Measurements from ENCODE around the gene VDR. TPM values are rescaled to one million over a fixed set of nuclear protein-coding genes. Genes with fewer than 3 reads are reported as not detected.

Gene VDR
- total RNA-seq, 2 experiments from 2014 or later: 62.9 to 65.5 TPM

GRCh38 chr12:47941871-47942613 lies 37.2 kb upstream of the VDR start:
- H3K4me3 Mint-ChIP-seq: no peak overlapping the region
- DNase-seq: peak; percentile 42
- POLR2A ChIA-PET: no interaction called here
- H3K36me3 Mint-ChIP-seq (ENCODE audit: low read depth): no peaks in the 10 kb centered on the region
- no peaks in the 10 kb centered on the region for H3K9me3 Mint-ChIP-seq
- no peak overlapping the region for H3K27ac Mint-ChIP-seq
- H3K4me1 Mint-ChIP-seq: peaks cover 5% of the 10 kb centered on the region
- CTCF ChIA-PET: interaction anchor here (0.6 kb wide), 3 partner anchors 10 to 224 kb away, joined by 3 read pairs; no protein-coding TSS in a partner anchor
- peaks cover 32% of the 10 kb centered on the region for H3K27me3 Mint-ChIP-seq

- H3K36me3 Mint-ChIP-seq (ENCODE audit: low read depth): no peaks in the 10 kb centered on the region
- CTCF ChIA-PET: no interaction called here
- no peak for DNase-seq
- no peak overlapping the region for H3K4me3 Mint-ChIP-seq
- peaks cover 32% of the 10 kb centered on the region for H3K27me3 Mint-ChIP-seq
- H3K4me1 Mint-ChIP-seq: peaks cover 5% of the 10 kb centered on the region
- H3K27ac Mint-ChIP-seq: no peak overlapping the region
- no peaks in the 10 kb centered on the region for H3K9me3 Mint-ChIP-seq
- POLR2A ChIA-PET: no interaction called here
These were observed 36.6 kb upstream of the VDR start for GRCh38 chr12:47941475-47941780.

GRCh38 chr12:47940773-47941474 lies 36.1 kb upstream of the VDR start:
- no peak overlapping the region for H3K4me3 Mint-ChIP-seq
- no peaks in the 10 kb centered on the region for H3K9me3 Mint-ChIP-seq
- CTCF ChIA-PET: no interaction called here
- POLR2A ChIA-PET: no interaction called here
- no peak for DNase-seq
- H3K27ac Mint-ChIP-seq: no peak overlapping the region
- peaks cover 5% of the 10 kb centered on the region for H3K4me1 Mint-ChIP-seq
- no peaks in the 10 kb centered on the region for H3K36me3 Mint-ChIP-seq (ENCODE audit: low read depth)
- peaks cover 32% of the 10 kb centered on the region for H3K27me3 Mint-ChIP-seq

GRCh38 chr12:47939009-47939601 lies 34.3 kb upstream of the VDR start:
- Mint-ChIP-seq H3K27me3 (peaks cover 28% of the 10 kb centered on the region), H3K9me3 (no peaks in the 10 kb centered on the region), H3K36me3 (ENCODE audit: low read depth) (no peaks in the 10 kb centered on the region), H3K4me3 (no peak overlapping the region), H3K4me1 (peaks cover 5% of the 10 kb centered on the region), H3K27ac (no peak overlapping the region)
- POLR2A ChIA-PET: no interaction called here
- CTCF ChIA-PET: interaction anchor here (1.9 kb wide), 1 partner anchor 10 kb away, joined by 5 read pairs; no protein-coding TSS in a partner anchor
- DNase-seq: no peak

GRCh38 chr12:47938594-47938993 lies 33.8 kb upstream of the VDR start:
- no peak overlapping the region for H3K4me3 Mint-ChIP-seq
- no peak overlapping the region for H3K27ac Mint-ChIP-seq
- H3K9me3 Mint-ChIP-seq: no peaks in the 10 kb centered on the region
- peaks cover 27% of the 10 kb centered on the region for H3K27me3 Mint-ChIP-seq
- H3K36me3 Mint-ChIP-seq (ENCODE audit: low read depth): no peaks in the 10 kb centered on the region
- DNase-seq: no peak
- ChIA-PET POLR2A (no interaction called here), CTCF (interaction anchor here (1.0 to 1.9 kb wide), 2 partner anchors 11 to 33 kb away, joined by 5 read pairs; partner anchors contain the start of gene VDR)
- H3K4me1 Mint-ChIP-seq: peaks cover 5% of the 10 kb centered on the region

- Mint-ChIP-seq H3K9me3 (no peaks in the 10 kb centered on the region), H3K4me1 (peaks cover 5% of the 10 kb centered on the region), H3K36me3 (ENCODE audit: low read depth) (no peaks in the 10 kb centered on the region), H3K27ac (no peak overlapping the region), H3K4me3 (no peak overlapping the region), H3K27me3 (peaks cover 23% of the 10 kb centered on the region)
- CTCF ChIA-PET: interaction anchor here (1.0 to 1.9 kb wide), 2 partner anchors 11 to 33 kb away, joined by 5 read pairs; partner anchors contain the start of gene VDR
- POLR2A ChIA-PET: no interaction called here
- DNase-seq: no peak
These were observed 33.3 kb upstream of the VDR start for GRCh38 chr12:47938093-47938492.

GRCh38 chr12:47935184-47935583 lies 30.4 kb upstream of the VDR start:
- DNase-seq: no peak
- H3K9me3 Mint-ChIP-seq: no peaks in the 10 kb centered on the region
- POLR2A ChIA-PET: no interaction called here
- H3K36me3 Mint-ChIP-seq (ENCODE audit: low read depth): no peaks in the 10 kb centered on the region
- H3K4me1 Mint-ChIP-seq: no peaks in the 10 kb centered on the region
- CTCF ChIA-PET: interaction anchor here (1.2 to 1.3 kb wide), 2 partner anchors 14 to 30 kb away, joined by 3 to 4 read pairs; partner anchors contain the start of gene VDR
- no peak overlapping the region for H3K27ac Mint-ChIP-seq
- no peak overlapping the region for H3K4me3 Mint-ChIP-seq
- peaks cover 19% of the 10 kb centered on the region for H3K27me3 Mint-ChIP-seq

GRCh38 chr12:47931187-47931586 lies 26.4 kb upstream of the VDR start:
- ChIA-PET POLR2A (no interaction called here), CTCF (no interaction called here)
- Mint-ChIP-seq H3K36me3 (ENCODE audit: low read depth) (no peaks in the 10 kb centered on the region), H3K4me1 (peaks cover 2% of the 10 kb centered on the region), H3K4me3 (no peak overlapping the region), H3K27me3 (peaks cover 19% of the 10 kb centered on the region), H3K9me3 (no peaks in the 10 kb centered on the region), H3K27ac (no peak overlapping the region)
- DNase-seq: no peak

- ChIA-PET CTCF (no interaction called here), POLR2A (interaction anchor here (1.1 kb wide), 1 partner anchor 26 kb away, joined by 3 read pairs; the partner anchor contains the start of gene VDR)
- H3K27ac Mint-ChIP-seq: no peak overlapping the region
- H3K9me3 Mint-ChIP-seq: no peaks in the 10 kb centered on the region
- peaks cover 19% of the 10 kb centered on the region for H3K27me3 Mint-ChIP-seq
- no peak overlapping the region for H3K4me3 Mint-ChIP-seq
- no peaks in the 10 kb centered on the region for H3K36me3 Mint-ChIP-seq (ENCODE audit: low read depth)
- DNase-seq: no peak
- H3K4me1 Mint-ChIP-seq: peaks cover 2% of the 10 kb centered on the region
These were observed 25.8 kb upstream of the VDR start for GRCh38 chr12:47930634-47931033.

- Mint-ChIP-seq H3K4me1 (peaks cover 2% of the 10 kb centered on the region), H3K9me3 (no peaks in the 10 kb centered on the region), H3K36me3 (ENCODE audit: low read depth) (no peaks in the 10 kb centered on the region), H3K4me3 (no peak overlapping the region), H3K27me3 (peaks cover 35% of the 10 kb centered on the region), H3K27ac (no peak overlapping the region)
- DNase-seq: no peak
- CTCF ChIA-PET: no interaction called here
- POLR2A ChIA-PET: no interaction called here
These were observed 22.6 kb upstream of the VDR start for GRCh38 chr12:47927346-47927745.

GRCh38 chr12:47921907-47922306 lies 17.1 kb upstream of the VDR start:
- Mint-ChIP-seq H3K4me1 (peaks cover 1% of the 10 kb centered on the region), H3K36me3 (ENCODE audit: low read depth) (no peaks in the 10 kb centered on the region), H3K27me3 (peaks cover 32% of the 10 kb centered on the region), H3K9me3 (no peaks in the 10 kb centered on the region), H3K27ac (no peak overlapping the region), H3K4me3 (no peak overlapping the region)
- CTCF ChIA-PET: no interaction called here
- no peak for DNase-seq
- POLR2A ChIA-PET: no interaction called here

GRCh38 chr12:47920913-47921312 lies 16.1 kb upstream of the VDR start:
- ChIA-PET CTCF (no interaction called here), POLR2A (no interaction called here)
- H3K4me1 Mint-ChIP-seq: peaks cover 1% of the 10 kb centered on the region
- H3K27ac Mint-ChIP-seq: no peak overlapping the region
- H3K36me3 Mint-ChIP-seq (ENCODE audit: low read depth): no peaks in the 10 kb centered on the region
- H3K4me3 Mint-ChIP-seq: no peak overlapping the region
- no peaks in the 10 kb centered on the region for H3K9me3 Mint-ChIP-seq
- DNase-seq: no peak
- H3K27me3 Mint-ChIP-seq: peaks cover 39% of the 10 kb centered on the region

GRCh38 chr12:47913081-47913480 lies 8.3 kb upstream of the VDR start:
- ChIA-PET POLR2A (interaction anchor here (1.2 kb wide), 1 partner anchor 8 kb away, joined by 3 read pairs; the partner anchor contains the start of gene VDR), CTCF (interaction anchor here (0.8 to 2.3 kb wide), 4 partner anchors 8 to 77 kb away, joined by 3 to 12 read pairs (median 4); partner anchors contain the start of gene VDR)
- no peak overlapping the region for H3K4me3 Mint-ChIP-seq
- H3K27ac Mint-ChIP-seq: no peak overlapping the region
- H3K4me1 Mint-ChIP-seq: no peaks in the 10 kb centered on the region
- H3K9me3 Mint-ChIP-seq: no peaks in the 10 kb centered on the region
- DNase-seq: no peak
- no peaks in the 10 kb centered on the region for H3K36me3 Mint-ChIP-seq (ENCODE audit: low read depth)
- H3K27me3 Mint-ChIP-seq: peaks cover 49% of the 10 kb centered on the region

Data from activated CD4-positive, alpha-beta memory T cell treated with anti-CD3 and anti-CD28 coated beads, Interleukin-2, amount 10 ng/mL, durations not matched to agents 7 days and 5 days (primary cell).